H54 (cell line): ENCODE data around the gene RGS19.
"Not testable (repeated sequence)": the region's sequence is repeated elsewhere in the genome, so short reads cannot be mapped to it uniquely, and the experiment has no call there.

ENCODE experiments used
- DNase-seq: peaks from one replicate; pipeline ENCODE4 v3.0.0; 2011; ENCODE audit warnings: low spot score, mixed read lengths; ENCODE audit not compliant: insufficient read length
- FAIRE-seq: peaks from 3 replicates; lab custom pipeline; 2011; peaks lifted over from hg19 to GRCh38; lab: Jason Lieb, UNC
- POLR2A ChIP-seq: IDR thresholded peaks from 2 replicates; pipeline ENCODE4 v1.6.1; 2011; ENCODE audit warnings: low read depth, mild to moderate bottlenecking, low read length

Gene RGS19

GRCh38 chr20:64092258-64093012 lies 13.1 kb upstream of the RGS19 start:
- TF ChIP-seq POLR2A, result no peak
- DNase-seq (no peak), FAIRE-seq (no peak)

- FAIRE-seq (no peak), DNase-seq (no peak)
- TF ChIP-seq POLR2A, result no peak
Observed at GRCh38 chr20:64091770-64092169, 12.5 kb upstream of the RGS19 start.

- no peak for FAIRE-seq
- DNase-seq, result no peak
- TF ChIP-seq POLR2A, result no peak
Observed at GRCh38 chr20:64091340-64091739, 12.0 kb upstream of the RGS19 start.

GRCh38 chr20:64090165-64090564 lies 10.8 kb upstream of the RGS19 start:
- FAIRE-seq (no peak), DNase-seq (no peak)
- TF ChIP-seq POLR2A, result no peak

GRCh38 chr20:64088586-64088985 lies 9.3 kb upstream of the RGS19 start:
- DNase-seq, FAIRE-seq: not testable (repeated sequence)

GRCh38 chr20:64087226-64087825 lies 8.0 kb upstream of the RGS19 start:
- DNase-seq, FAIRE-seq: not testable (repeated sequence)

- FAIRE-seq (no peak), DNase-seq (no peak)
- TF ChIP-seq POLR2A, result no peak
Observed at GRCh38 chr20:64086801-64087200, 7.5 kb upstream of the RGS19 start.

GRCh38 chr20:64084685-64085152 lies 5.4 kb upstream of the RGS19 start:
- FAIRE-seq, result no peak
- no peak for TF ChIP-seq POLR2A

GRCh38 chr20:64083804-64084684 lies 4.7 kb upstream of the RGS19 start, which contains the start of gene LKAAEAR1:
LKAAEAR1 (minus strand) TSS chr20:64084398; CDS start chr20:64084219, 179 bp downstream.
- no peak for FAIRE-seq
- no peak for TF ChIP-seq POLR2A
- no peak for DNase-seq

More at GRCh38 chr20:64084685-64085152, 5.4 kb upstream of the RGS19 start:
- no peak for DNase-seq

- FAIRE-seq (no peak), DNase-seq (no peak)
- TF ChIP-seq POLR2A, result no peak
Observed at GRCh38 chr20:64083378-64083803, 4.1 kb upstream of the RGS19 start.

- FAIRE-seq (no peak), DNase-seq (peak; percentile 74)
- TF ChIP-seq POLR2A, result no peak
Observed at GRCh38 chr20:64082820-64083377, 3.6 kb upstream of the RGS19 start.

- no peak for DNase-seq
- no peak for TF ChIP-seq POLR2A
- FAIRE-seq, result no peak
Observed at GRCh38 chr20:64082126-64082731, 2.9 kb upstream of the RGS19 start.

- DNase-seq, result no peak
- TF ChIP-seq POLR2A, result no peak
- no peak for FAIRE-seq
Observed at GRCh38 chr20:64081624-64081964, 2.3 kb upstream of the RGS19 start.
